Psoas muscle (tissue), 8 donors: ENCODE results near the gene COL27A1. TPM values are rescaled to one million over a fixed set of nuclear protein-coding genes. Genes with fewer than 3 reads are reported as not detected.

Experiments used
- ATAC-seq, 4 donors: fragments of 200-7000 bp; cut with Tn5 transposase; one replicate each; pipeline ENCODE4 v1.9.1; 2020; ENCODE audit warnings: moderate library complexity in 3 of 4, mild to moderate bottlenecking in 2 of 4
- DNase-seq, 2 donors: peaks; one replicate each; pipeline ENCODE4 v3.0.0-alpha.2; 2020
- H3K27ac ChIP-seq: fragments of 200-600 bp; one replicate; pipeline ENCODE4 v1.8.0; 2022
- H3K27me3 ChIP-seq, 3 donors: fragments of 200-600 bp in 1 of 3; one replicate each; pipeline versions ENCODE4 v1.6.1 to v1.8.0; 2013 to 2022; ENCODE audit warnings: low read length in 2 of 3, mild to moderate bottlenecking in 2 of 3, moderate library complexity in 1 of 3; ENCODE audit not compliant: insufficient read depth in 3 of 3
- H3K36me3 ChIP-seq, 2 donors: fragments of 200-600 bp in 1 of 2; one replicate each; pipeline versions ENCODE4 v1.6.1 to v1.8.0; 2013 to 2022; ENCODE audit warnings: low read depth in 1 of 2, mild to moderate bottlenecking in 1 of 2, moderate library complexity in 1 of 2; ENCODE audit not compliant: insufficient read depth in 1 of 2
- H3K4me1 ChIP-seq: fragments of 200-600 bp; one replicate; pipeline ENCODE4 v1.8.0; 2022
- H3K4me3 ChIP-seq: fragments of 200-600 bp; one replicate; pipeline ENCODE4 v1.8.0; 2022; ENCODE audit warnings: mild to moderate bottlenecking
- H3K9me3 ChIP-seq: fragments of 200-600 bp; one replicate; pipeline ENCODE4 v1.8.0; 2022
- WGBS, 3 donors: extraction: QIAGEN DNeasy Blood & Tissue Kit; methylation state at CpG; one replicate each; pipeline versions ENCODE4 v1.1.6 to v1.1.7; 2013; 5-methylcytosine and 5-hydroxymethylcytosine counted together
- intact Hi-C, 2 donors: fragments of 100-400 bp; cut with DNase I; formaldehyde crosslinking; loops; one replicate each; pipeline versions ENCODE4 v1.11.0 to v1.14.2; 2022
- polyA plus RNA-seq, 3 donors: library from polyadenylated mRNA; stranded (reverse); fragments of 200-250 nt; gene quantifications; one replicate each; pipeline ENCODE4 v1.2.3, GENCODE V29; 2013
- total RNA-seq, 4 donors: library from RNA; stranded (reverse); fragmentation: NEBNext Ultra II Directional in 2 of 4; extraction: Animal tissue kit (Norgen Biotek cat#: 25700) in 2 of 4; gene quantifications; one replicate each; pipeline versions ENCODE4 v1.2.1 to v1.2.4, GENCODE V29; 2021 to 2023
- TF ChIP-seq, protein P1 (sequence below): fragments of 200-600 bp; IDR thresholded peaks from one replicate; pipeline ENCODE4 v1.8.0; 2022; ENCODE audit warnings: antibody characterized with exemption
- donor health status: healthy with polysubstance abuse.
- donor health status: DM: no; HTN: no; CAD: no; lungs with moderate emphysema.
- donor health status: Bipolar disorder and iron deficiency.
- donor health status: healthy.
- donor health status: DM: yes; HTN: yes; CAD: no.
- donor health status: DM: no; HTN: no; CAD: no.
- donor health status: DM: no; HTN: no; CAD: no.
- donor health status: DM: yes; HTN: yes; CAD: no.

COL27A1 gene
- total and polyA plus RNA-seq, 7 donors: 1.1 to 8.5 (median 3.9) TPM

DNA sequence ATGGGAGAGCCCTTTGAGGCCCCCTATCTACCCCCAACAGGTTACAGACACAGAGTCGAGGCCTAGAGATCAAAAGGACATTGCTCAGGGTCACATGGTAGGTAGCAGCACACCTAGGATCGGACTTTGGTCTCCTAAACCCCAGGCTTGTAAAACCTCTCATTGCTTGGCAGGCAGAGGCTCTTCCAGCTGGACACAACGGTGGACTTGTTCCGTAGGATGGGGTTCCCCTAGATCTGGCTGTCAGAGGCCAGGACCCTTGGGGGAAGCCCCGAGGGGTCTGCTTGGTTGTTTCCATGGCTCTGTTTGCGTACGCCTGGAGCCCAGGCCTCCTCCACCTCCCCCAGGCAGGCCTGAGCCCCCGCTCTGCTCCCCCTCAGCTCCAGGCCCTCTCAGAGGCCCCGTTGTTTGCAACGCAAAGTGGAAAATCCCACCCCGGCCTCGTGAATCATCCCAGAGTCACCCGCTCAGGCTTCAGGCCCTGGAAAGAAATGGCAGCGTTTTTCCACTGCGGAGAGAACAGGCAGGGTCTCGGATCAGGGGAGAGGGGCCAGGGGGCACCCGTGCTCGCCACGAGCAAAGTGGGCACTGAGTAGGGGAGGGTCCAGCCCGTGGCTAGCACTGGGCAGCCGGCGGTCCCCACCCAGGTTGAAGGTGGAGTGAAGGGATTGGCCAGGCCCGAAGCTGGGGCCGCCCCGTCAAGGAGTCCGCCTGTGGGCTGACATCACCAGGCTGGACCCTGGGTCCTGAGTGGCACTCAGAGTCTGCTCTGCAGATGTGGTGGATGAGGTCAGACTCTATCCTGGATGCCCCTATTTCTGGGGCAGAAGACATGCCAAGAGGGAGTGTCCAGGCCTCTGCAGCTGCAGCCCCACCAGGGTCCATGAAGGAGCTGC, 19.8 kb downstream of the COL27A1 start:
- DNase-seq (peak in 1 of 2 donors; percentile 78), ATAC-seq (peak; percentile 65 to 87 (median 84))
- Histone ChIP-seq H3K27me3 (no peaks in the 10 kb centered on the region), H3K27ac (peak overlapping the region; percentile 77), H3K36me3 (no peaks in the 10 kb centered on the region), H3K4me1 (peaks cover 53% of the 10 kb centered on the region), H3K9me3 (no peaks in the 10 kb centered on the region), H3K4me3 (no peak overlapping the region)
- TF ChIP-seq, protein P1, sequence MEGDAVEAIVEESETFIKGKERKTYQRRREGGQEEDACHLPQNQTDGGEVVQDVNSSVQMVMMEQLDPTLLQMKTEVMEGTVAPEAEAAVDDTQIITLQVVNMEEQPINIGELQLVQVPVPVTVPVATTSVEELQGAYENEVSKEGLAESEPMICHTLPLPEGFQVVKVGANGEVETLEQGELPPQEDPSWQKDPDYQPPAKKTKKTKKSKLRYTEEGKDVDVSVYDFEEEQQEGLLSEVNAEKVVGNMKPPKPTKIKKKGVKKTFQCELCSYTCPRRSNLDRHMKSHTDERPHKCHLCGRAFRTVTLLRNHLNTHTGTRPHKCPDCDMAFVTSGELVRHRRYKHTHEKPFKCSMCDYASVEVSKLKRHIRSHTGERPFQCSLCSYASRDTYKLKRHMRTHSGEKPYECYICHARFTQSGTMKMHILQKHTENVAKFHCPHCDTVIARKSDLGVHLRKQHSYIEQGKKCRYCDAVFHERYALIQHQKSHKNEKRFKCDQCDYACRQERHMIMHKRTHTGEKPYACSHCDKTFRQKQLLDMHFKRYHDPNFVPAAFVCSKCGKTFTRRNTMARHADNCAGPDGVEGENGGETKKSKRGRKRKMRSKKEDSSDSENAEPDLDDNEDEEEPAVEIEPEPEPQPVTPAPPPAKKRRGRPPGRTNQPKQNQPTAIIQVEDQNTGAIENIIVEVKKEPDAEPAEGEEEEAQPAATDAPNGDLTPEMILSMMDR: no peak
- intact Hi-C loops: no loop called here
- WGBS, 3 donors: 34 to 66% (median 39%) methylated on average over 26 of the region's 26 CpGs

DNA sequence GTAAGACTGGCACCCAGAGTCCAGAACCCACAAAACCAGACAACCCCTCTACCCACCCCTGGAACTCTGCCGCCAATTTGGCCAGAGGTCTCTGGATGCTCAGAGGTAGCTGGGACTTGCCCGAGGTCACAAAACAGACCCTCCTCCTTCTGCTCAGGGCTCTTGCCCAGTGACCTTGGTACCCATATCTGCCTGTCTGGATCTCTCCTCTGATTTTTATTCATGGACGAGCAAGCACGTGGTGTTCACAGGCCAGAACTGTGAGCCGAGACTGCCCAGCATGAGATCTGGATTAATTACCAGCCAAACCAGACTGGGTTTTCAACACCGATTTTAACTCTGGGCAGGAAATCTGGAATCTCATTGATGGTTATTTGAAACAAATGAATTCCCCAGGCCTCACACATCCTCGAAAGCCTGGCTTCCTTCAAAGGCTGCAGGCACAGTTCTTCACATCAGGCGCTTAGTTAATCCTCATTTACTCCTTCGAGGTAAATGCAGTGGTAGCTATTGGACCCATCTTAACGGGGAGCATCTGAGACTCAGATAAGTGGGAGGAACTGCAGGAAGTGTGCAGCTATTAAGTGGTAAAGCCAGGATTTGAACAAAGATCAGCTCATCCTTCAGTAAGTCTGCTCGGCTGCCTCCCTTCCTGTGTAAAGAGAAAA, 21.4 kb downstream of the COL27A1 start:
- TF ChIP-seq, protein P1: no peak
- Histone ChIP-seq H3K4me3 (no peak overlapping the region), H3K27ac (peak overlapping the region; percentile 77), H3K27me3 (no peaks in the 10 kb centered on the region), H3K36me3 (no peaks in the 10 kb centered on the region), H3K9me3 (no peaks in the 10 kb centered on the region), H3K4me1 (peaks cover 70% of the 10 kb centered on the region)
- no peak for ATAC-seq
- no peak for DNase-seq
- intact Hi-C loops: no loop called here
- WGBS, 3 donors: 32 to 61% (median 33%) methylated on average over 11 of the region's 11 CpGs

DNA sequence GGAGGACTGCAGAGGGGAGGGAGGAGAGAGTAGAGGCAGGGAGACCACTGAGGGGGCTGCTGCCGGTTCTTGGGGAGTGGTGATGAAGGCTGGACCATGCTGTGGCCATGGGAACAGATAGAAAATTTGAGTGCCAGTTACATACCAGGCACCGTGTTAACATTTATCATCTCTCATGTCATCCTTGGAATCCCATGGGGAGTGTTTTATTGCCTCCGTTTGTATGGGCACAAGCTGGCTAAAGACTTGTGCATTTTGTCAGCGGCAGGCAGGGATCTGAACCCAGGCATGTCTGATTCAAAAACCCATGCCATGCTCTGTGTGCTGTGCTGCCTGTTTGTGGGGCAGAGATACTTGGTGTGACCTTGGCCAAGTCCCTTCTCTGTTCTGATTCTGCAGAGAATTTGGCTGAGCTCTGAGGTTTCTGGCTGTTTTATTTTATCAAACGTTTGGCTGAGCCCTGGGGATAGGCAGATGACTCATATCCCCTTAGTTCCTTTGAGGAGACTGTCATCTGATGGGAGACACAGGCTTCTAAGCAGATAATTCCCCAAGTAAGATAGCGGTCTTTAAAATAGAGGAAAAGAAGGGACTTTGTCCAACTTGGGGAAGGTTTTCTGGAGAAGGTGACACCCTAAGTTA, 22.2 kb downstream of the COL27A1 start:
- ATAC-seq: peak in 2 of 4 donors; percentile 17 to 42
- intact Hi-C loops: loop anchor here in 1 of 2 donors (2.0 kb wide), 1 partner anchor 27 kb away; no protein-coding TSS in a partner anchor
- no peaks in the 10 kb centered on the region for H3K27me3 ChIP-seq

DNA sequence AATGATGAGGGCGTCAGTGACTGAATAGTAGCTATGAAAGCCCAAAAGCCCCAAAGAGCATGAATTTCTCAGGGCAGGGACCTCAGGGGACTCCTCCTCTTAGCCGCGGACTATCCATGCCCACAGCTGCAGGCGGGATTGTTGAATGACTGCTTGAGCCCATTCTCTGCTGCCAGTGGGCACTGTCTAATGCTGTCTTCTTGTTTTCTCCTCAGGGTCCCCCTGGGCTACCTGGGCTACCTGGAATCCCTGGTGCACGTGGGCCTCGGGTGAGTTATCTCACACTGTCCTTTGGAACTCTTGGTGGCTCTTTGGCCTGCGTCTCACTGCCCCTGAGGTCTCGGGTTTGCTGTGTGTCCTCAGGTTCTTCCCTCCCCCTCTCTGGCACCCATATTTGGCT, 22.7 kb downstream of the COL27A1 start:
- Histone ChIP-seq H3K36me3 (no peaks in the 10 kb centered on the region), H3K9me3 (no peaks in the 10 kb centered on the region), H3K27ac (peak overlapping the region; percentile 78), H3K4me3 (no peak overlapping the region), H3K27me3 (no peaks in the 10 kb centered on the region), H3K4me1 (peaks cover 71% of the 10 kb centered on the region)
- no peak for ATAC-seq
- WGBS, 3 donors: 73 to 86% (median 76%) methylated on average over 8 of the region's 8 CpGs
- TF ChIP-seq, protein P1: no peak
- intact Hi-C loops: loop anchor here in 1 of 2 donors (2.0 kb wide), 1 partner anchor 27 kb away; no protein-coding TSS in a partner anchor
- DNase-seq: peak in 1 of 2 donors; percentile 31

More for the DNA sequence above, 22.2 kb downstream of the COL27A1 start:
- 25 to 52% (median 25%) methylated on average over 6 of the region's 6 CpGs for whole genome bisulfite sequencing, 3 donors
- TF ChIP-seq, protein P1: no peak
- Histone ChIP-seq H3K9me3 (no peaks in the 10 kb centered on the region), H3K36me3 (no peaks in the 10 kb centered on the region), H3K27ac (peak overlapping the region; percentile 77), H3K4me1 (peaks cover 71% of the 10 kb centered on the region), H3K4me3 (no peak overlapping the region)
- DNase-seq: no peak
